Measurements from ENCODE around the gene SIRT3. TPM values are rescaled to one million over a fixed set of nuclear protein-coding genes. Genes with fewer than 3 reads are reported as not detected.
A peak's percentile ranks its signal among the peaks of the same experiment; 100 is the strongest.

The SIRT3 gene
- total RNA-seq, 1 experiment from 2014 or later = 13.9 TPM

DNA sequence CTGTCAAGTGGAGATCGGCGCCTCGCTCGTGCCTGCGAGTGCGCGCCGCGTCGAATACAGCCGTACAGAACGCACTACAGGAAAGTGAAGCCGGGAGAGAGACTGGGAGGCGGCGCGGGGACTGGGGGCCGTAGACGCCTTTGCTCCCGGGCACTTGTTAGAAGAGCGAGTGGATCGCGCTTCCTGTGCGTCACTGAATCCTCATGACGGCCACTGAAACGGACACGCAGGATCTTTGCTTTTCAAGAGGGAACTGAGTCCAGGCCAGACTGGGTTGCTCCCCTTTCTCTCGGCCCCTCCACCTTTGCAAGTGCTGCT, 28.3 kb downstream of the SIRT3 start:
- Mint-ChIP-seq H3K36me3 (ENCODE audit: insufficient read depth in 1 of 3, low read depth in 3 of 3) (peaks cover 28 to 67% (median 54%) of the 10 kb centered on the region in 3 experiments), H3K4me1 (peaks cover 5 to 17% of the 10 kb centered on the region in 2 experiments)
- H3K79me2 ChIP-seq (ENCODE audit: insufficient read depth, low read length) = no peaks in the 10 kb centered on the region; the same call in 1 of the 2 replicates

More for the DNA sequence above, 28.3 kb downstream of the SIRT3 start:
- H3K9me3 Mint-ChIP-seq = no peaks in the 10 kb centered on the region; a peak in 1 of 5 replicates
- H3K9me3 ChIP-seq (ENCODE audit: control insufficient read depth, low read depth, low read length) = no peaks in the 10 kb centered on the region
- no peak overlapping the region for H2BK120ac ChIP-seq (ENCODE audit: low read depth, low read length, poor library complexity, severe bottlenecking)
- H4K91ac ChIP-seq (ENCODE audit: insufficient read length, low read depth, low read length) = no peak overlapping the region
- DNase-seq = no peak
- peak overlapping the region; percentile 32 for H3K18ac ChIP-seq (ENCODE audit: insufficient read length, low read depth, low read length)
- H3K4me3 Mint-ChIP-seq = peak overlapping the region; percentile 93 to 97
- no peak overlapping the region for H2BK5ac ChIP-seq (ENCODE audit: insufficient read length, low read length)
- H3K27ac ChIP-seq (ENCODE audit: insufficient read length, low read depth, low read length) = peak overlapping the region; percentile 65
- no peak overlapping the region for H2BK20ac ChIP-seq (ENCODE audit: low read depth, low read length, poor library complexity, severe bottlenecking)
- H3K4me1 ChIP-seq (ENCODE audit: insufficient read depth, low read length) = no peaks in the 10 kb centered on the region; the same call in 1 of the 2 replicates
- peaks cover 5% of the 10 kb centered on the region for H3K79me1 ChIP-seq (ENCODE audit: insufficient read depth, low read depth, low read length, poor library complexity, severe bottlenecking)
- H4K5ac ChIP-seq (ENCODE audit: insufficient read length, low read depth, low read length) = no peak overlapping the region
- H3K27ac Mint-ChIP-seq = peak overlapping the region; percentile 97 to 100 (median 98)
- H2BK15ac ChIP-seq (ENCODE audit: low read depth, low read length) = no peak overlapping the region
- no peak overlapping the region for H3K56ac ChIP-seq (ENCODE audit: insufficient read length, low read depth, low read length)
- H3T11ph ChIP-seq (ENCODE audit: low read length) = no peak overlapping the region
- TF ChIP-seq, protein P1, sequence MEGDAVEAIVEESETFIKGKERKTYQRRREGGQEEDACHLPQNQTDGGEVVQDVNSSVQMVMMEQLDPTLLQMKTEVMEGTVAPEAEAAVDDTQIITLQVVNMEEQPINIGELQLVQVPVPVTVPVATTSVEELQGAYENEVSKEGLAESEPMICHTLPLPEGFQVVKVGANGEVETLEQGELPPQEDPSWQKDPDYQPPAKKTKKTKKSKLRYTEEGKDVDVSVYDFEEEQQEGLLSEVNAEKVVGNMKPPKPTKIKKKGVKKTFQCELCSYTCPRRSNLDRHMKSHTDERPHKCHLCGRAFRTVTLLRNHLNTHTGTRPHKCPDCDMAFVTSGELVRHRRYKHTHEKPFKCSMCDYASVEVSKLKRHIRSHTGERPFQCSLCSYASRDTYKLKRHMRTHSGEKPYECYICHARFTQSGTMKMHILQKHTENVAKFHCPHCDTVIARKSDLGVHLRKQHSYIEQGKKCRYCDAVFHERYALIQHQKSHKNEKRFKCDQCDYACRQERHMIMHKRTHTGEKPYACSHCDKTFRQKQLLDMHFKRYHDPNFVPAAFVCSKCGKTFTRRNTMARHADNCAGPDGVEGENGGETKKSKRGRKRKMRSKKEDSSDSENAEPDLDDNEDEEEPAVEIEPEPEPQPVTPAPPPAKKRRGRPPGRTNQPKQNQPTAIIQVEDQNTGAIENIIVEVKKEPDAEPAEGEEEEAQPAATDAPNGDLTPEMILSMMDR (conservative IDR thresholded peaks at IDR 0.05) = no peak
- H3K27me3 ChIP-seq (ENCODE audit: insufficient read depth, low read length) = no peaks in the 10 kb centered on the region
- H3K4me2 ChIP-seq (ENCODE audit: insufficient read depth, insufficient read length, low read length) = peak overlapping the region; percentile 80
- WGBS (ENCODE audit: extremely low coverage, insufficient read length, low lambda C conversion rate) = no CpG with 5 or more reads among the region's 27 CpGs
- H4K20me1 ChIP-seq (ENCODE audit: control insufficient read depth, insufficient read depth, insufficient read length) = no peaks in the 10 kb centered on the region
- no peak overlapping the region for H3K14ac ChIP-seq (ENCODE audit: insufficient read depth, low read length)
- no peaks in the 10 kb centered on the region; the same call in 1 of the 2 replicates for H3K27me3 Mint-ChIP-seq (ENCODE audit: low read depth)
- H2AK5ac ChIP-seq (ENCODE audit: insufficient read length, low read length) = no peak overlapping the region
- H3K23me2 ChIP-seq (ENCODE audit: insufficient read length, low read depth, low read length, poor library complexity, severe bottlenecking) = peaks cover 21% of the 10 kb centered on the region
- no peak overlapping the region for H4K8ac ChIP-seq (replicated peaks; ENCODE audit: insufficient read length, low read depth, low read length)
- H2AFZ ChIP-seq (ENCODE audit: low read length) = no peak overlapping the region
- H3K9ac ChIP-seq (ENCODE audit: extremely low read depth, insufficient read length, low read length) = peak overlapping the region; percentile 71
- no peak overlapping the region for H3K23ac ChIP-seq (ENCODE audit: insufficient read length, low read depth, low read length)
- no peak overlapping the region for H2BK12ac ChIP-seq (ENCODE audit: insufficient read length, low read depth, low read length)
- H3K4ac ChIP-seq (ENCODE audit: low read depth, low read length) = no peak overlapping the region

All from H9 (cell line).